Measurements from ENCODE around the gene RNF19B.

- TF ChIP-seq CTCF (IDR thresholded peaks at IDR 0.05) = no peak
- no peak for TF ChIP-seq ZFX (IDR thresholded peaks at IDR 0.05; ENCODE audit: borderline replicate concordance)
Observed at GRCh38 chr1:32984090-32984454, 19.5 kb upstream of the RNF19B start.
